ENCODE data around the gene IKZF1.

- TF ChIP-seq CTCF (IDR thresholded peaks at IDR 0.05) = no peak
- no peak for TF ChIP-seq POLR2AphosphoS5 (IDR thresholded peaks at IDR 0.05)
Observed at GRCh38 chr7:50416527-50417182, 112.1 kb downstream of the IKZF1 start.
